K562 (cell line): ENCODE data around the gene ZNF574.

Source experiments
- CAMTA2 ChIP-seq: fragments of 250-450 bp; sonication (Bioruptor Pico); conservative IDR thresholded peaks from 2 replicates; pipeline ENCODE4 v1.5.1; 2022
- EZH2 ChIP-seq: IDR thresholded peaks from 2 replicates; pipeline ENCODE4 v1.6.1; 2012; ENCODE audit warnings: low read depth, mild to moderate bottlenecking, inconsistent platforms, low read length, borderline replicate concordance
- HDAC2 ChIP-seq: fragments of 450-650 bp; IDR thresholded peaks from 2 replicates; pipeline ENCODE4 v1.6.1; 2016; ENCODE audit warnings: mild to moderate bottlenecking
- HNRNPUL1 ChIP-seq: fragments of 200-400 bp; formaldehyde crosslinking; IDR thresholded peaks from 2 replicates; pipeline ENCODE4 v1.6.1; 2017; ENCODE audit warnings: low read length
- NBN ChIP-seq: fragments of 450-650 bp; IDR thresholded peaks from 2 replicates; pipeline ENCODE4 v1.6.1; 2016; ENCODE audit warnings: low read depth, mild to moderate bottlenecking
- POLR2A ChIP-seq: fragments of 450-650 bp; conservative IDR thresholded peaks from 2 replicates; pipeline ENCODE4 v1.6.1; 2016
- SMAD1 ChIP-seq: fragments of 150-350 bp; IDR thresholded peaks from 2 replicates; pipeline ENCODE4 v1.6.1; 2014; ENCODE audit warnings: low read length, low read depth; ENCODE audit not compliant: partially characterized antibody
- SP1 ChIP-seq: sonication (generic); formaldehyde crosslinking; IDR thresholded peaks from 2 replicates; pipeline ENCODE4 v1.8.1; 2022; ENCODE audit warnings: mild to moderate bottlenecking, missing genetic modification reagents
- TCF7 ChIP-seq: sonication (generic); IDR thresholded peaks from 2 replicates; pipeline ENCODE4 v1.6.1; 2016; ENCODE audit warnings: antibody characterized with exemption, borderline replicate concordance
- ZNF778 ChIP-seq: fragments of 450-650 bp; formaldehyde crosslinking; IDR thresholded peaks from 2 replicates; pipeline ENCODE4 v1.4.0; 2020; ENCODE audit warnings: mild to moderate bottlenecking, moderate library complexity
- TF ChIP-seq, protein P1 (sequence below): IDR thresholded peaks from 2 replicates; pipeline ENCODE4 v1.6.1; 2011; ENCODE audit not compliant: insufficient read length; ENCODE audit errors: extremely low read depth
- TF ChIP-seq, protein P2 (sequence below), 3 experiments: IDR thresholded peaks in 2 of 3; conservative IDR thresholded peaks in 1 of 3; 2 replicates each; pipeline ENCODE4 v1.5.1; 2011 to 2012; ENCODE audit warnings: low read length in 3 of 3, mild to moderate bottlenecking in 3 of 3, control low read depth in 2 of 3, improper control_type of control experiment in 1 of 3, inconsistent platforms in 1 of 3, low read depth in 1 of 3, mixed read lengths in 1 of 3, moderate library complexity in 1 of 3; ENCODE audit not compliant: insufficient read depth in 2 of 3
- TF ChIP-seq, protein P3 (sequence below), 2 experiments: fragments of 450-650 bp in 1 of 2; sonication (generic) in 1 of 2; formaldehyde crosslinking in 1 of 2; IDR thresholded peaks; 2 replicates each; pipeline versions ENCODE4 v1.7.1 to v1.9.0; 2016 to 2022; ENCODE audit warnings: inconsistent platforms in 1 of 2, mild to moderate bottlenecking in 1 of 2, missing genetic modification reagents in 1 of 2
- TF ChIP-seq, protein P4 (sequence below): fragments of 200-400 bp; formaldehyde crosslinking; IDR thresholded peaks from 2 replicates; pipeline ENCODE4 v1.6.1; 2017; ENCODE audit warnings: mild to moderate bottlenecking, low read depth, low read length, moderate library complexity

DNA sequence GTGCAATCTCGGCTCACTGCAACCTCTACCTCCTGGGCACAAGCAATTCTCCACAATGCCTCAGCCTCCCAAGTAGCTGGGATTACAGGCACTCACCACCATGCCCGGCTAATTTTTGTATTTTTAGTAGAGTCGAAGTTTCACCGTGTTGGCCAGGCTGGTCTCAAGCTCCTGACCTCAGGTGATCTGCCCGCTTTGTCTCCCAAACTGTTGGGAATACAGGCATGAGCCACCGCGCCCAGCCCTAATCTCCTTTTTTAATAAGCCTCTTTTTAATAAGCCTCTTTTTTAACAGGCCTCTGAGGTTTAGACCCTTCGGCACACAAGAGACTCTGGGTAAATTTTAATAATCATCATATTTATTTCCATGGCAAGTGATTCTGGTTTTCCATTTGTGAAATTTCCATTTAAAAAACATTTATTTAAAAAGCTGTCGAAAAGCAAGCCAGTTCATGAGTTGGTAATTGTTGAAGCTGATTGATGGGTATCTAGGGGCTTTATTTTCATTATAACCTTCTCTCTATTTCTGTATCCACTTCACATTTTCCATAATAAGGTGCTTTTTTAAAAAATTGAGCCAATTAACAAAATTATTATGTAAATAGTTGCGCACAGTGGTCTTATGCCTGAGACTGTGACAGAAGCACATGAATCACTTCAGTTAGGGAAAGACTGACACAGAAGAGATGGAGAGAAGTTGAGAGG is 44.5 kb downstream of the ZNF574 start:
- TF ChIP-seq, protein P1, sequence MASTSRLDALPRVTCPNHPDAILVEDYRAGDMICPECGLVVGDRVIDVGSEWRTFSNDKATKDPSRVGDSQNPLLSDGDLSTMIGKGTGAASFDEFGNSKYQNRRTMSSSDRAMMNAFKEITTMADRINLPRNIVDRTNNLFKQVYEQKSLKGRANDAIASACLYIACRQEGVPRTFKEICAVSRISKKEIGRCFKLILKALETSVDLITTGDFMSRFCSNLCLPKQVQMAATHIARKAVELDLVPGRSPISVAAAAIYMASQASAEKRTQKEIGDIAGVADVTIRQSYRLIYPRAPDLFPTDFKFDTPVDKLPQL, result no peak
- TF ChIP-seq CAMTA2 (CRISPR knock-in tag), result no peak
- no peak for TF ChIP-seq HDAC2
- TF ChIP-seq, protein P2, sequence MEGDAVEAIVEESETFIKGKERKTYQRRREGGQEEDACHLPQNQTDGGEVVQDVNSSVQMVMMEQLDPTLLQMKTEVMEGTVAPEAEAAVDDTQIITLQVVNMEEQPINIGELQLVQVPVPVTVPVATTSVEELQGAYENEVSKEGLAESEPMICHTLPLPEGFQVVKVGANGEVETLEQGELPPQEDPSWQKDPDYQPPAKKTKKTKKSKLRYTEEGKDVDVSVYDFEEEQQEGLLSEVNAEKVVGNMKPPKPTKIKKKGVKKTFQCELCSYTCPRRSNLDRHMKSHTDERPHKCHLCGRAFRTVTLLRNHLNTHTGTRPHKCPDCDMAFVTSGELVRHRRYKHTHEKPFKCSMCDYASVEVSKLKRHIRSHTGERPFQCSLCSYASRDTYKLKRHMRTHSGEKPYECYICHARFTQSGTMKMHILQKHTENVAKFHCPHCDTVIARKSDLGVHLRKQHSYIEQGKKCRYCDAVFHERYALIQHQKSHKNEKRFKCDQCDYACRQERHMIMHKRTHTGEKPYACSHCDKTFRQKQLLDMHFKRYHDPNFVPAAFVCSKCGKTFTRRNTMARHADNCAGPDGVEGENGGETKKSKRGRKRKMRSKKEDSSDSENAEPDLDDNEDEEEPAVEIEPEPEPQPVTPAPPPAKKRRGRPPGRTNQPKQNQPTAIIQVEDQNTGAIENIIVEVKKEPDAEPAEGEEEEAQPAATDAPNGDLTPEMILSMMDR (IDR thresholded peaks at IDR 0.05 in 2 of 3, conservative IDR thresholded peaks at IDR 0.05 in 1 of 3; ENCODE audit: insufficient read depth in 2 of 3, low read depth in 1 of 3, low read length in 3 of 3), result no peak
- TF ChIP-seq SP1 (CRISPR knock-in tag), result no peak
- TF ChIP-seq SMAD1, result no peak
- TF ChIP-seq HNRNPUL1, result no peak
- TF ChIP-seq ZNF778 (CRISPR knock-in tag), result no peak
- no peak for TF ChIP-seq TCF7
- TF ChIP-seq, protein P3, sequence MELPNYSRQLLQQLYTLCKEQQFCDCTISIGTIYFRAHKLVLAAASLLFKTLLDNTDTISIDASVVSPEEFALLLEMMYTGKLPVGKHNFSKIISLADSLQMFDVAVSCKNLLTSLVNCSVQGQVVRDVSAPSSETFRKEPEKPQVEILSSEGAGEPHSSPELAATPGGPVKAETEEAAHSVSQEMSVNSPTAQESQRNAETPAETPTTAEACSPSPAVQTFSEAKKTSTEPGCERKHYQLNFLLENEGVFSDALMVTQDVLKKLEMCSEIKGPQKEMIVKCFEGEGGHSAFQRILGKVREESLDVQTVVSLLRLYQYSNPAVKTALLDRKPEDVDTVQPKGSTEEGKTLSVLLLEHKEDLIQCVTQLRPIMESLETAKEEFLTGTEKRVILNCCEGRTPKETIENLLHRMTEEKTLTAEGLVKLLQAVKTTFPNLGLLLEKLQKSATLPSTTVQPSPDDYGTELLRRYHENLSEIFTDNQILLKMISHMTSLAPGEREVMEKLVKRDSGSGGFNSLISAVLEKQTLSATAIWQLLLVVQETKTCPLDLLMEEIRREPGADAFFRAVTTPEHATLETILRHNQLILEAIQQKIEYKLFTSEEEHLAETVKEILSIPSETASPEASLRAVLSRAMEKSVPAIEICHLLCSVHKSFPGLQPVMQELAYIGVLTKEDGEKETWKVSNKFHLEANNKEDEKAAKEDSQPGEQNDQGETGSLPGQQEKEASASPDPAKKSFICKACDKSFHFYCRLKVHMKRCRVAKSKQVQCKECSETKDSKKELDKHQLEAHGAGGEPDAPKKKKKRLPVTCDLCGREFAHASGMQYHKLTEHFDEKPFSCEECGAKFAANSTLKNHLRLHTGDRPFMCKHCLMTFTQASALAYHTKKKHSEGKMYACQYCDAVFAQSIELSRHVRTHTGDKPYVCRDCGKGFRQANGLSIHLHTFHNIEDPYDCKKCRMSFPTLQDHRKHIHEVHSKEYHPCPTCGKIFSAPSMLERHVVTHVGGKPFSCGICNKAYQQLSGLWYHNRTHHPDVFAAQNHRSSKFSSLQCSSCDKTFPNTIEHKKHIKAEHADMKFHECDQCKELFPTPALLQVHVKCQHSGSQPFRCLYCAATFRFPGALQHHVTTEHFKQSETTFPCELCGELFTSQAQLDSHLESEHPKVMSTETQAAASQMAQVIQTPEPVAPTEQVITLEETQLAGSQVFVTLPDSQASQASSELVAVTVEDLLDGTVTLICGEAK (IDR thresholded peaks at IDR 0.05), result no peak
- TF ChIP-seq, protein P3 (CRISPR knock-in tag; IDR thresholded peaks at IDR 0.05), result no peak
- TF ChIP-seq, protein P4, sequence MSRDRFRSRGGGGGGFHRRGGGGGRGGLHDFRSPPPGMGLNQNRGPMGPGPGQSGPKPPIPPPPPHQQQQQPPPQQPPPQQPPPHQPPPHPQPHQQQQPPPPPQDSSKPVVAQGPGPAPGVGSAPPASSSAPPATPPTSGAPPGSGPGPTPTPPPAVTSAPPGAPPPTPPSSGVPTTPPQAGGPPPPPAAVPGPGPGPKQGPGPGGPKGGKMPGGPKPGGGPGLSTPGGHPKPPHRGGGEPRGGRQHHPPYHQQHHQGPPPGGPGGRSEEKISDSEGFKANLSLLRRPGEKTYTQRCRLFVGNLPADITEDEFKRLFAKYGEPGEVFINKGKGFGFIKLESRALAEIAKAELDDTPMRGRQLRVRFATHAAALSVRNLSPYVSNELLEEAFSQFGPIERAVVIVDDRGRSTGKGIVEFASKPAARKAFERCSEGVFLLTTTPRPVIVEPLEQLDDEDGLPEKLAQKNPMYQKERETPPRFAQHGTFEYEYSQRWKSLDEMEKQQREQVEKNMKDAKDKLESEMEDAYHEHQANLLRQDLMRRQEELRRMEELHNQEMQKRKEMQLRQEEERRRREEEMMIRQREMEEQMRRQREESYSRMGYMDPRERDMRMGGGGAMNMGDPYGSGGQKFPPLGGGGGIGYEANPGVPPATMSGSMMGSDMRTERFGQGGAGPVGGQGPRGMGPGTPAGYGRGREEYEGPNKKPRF, result no peak
- no peak for TF ChIP-seq POLR2A
- no peak for TF ChIP-seq EZH2
- TF ChIP-seq NBN, result no peak
